IPS-NIHi7 (cell line): Measurements from ENCODE around the gene SYNE2.

Source experiments
- DNase-seq: peaks from one replicate; pipeline ENCODE4 v3.0.0; 2012; ENCODE audit warnings: mixed read lengths; ENCODE audit errors: extremely low spot score

SYNE2 gene

GRCh38 chr14:63910583-63911363 is 58.0 kb downstream of the SYNE2 start:
- no peak for DNase-seq

DNA sequence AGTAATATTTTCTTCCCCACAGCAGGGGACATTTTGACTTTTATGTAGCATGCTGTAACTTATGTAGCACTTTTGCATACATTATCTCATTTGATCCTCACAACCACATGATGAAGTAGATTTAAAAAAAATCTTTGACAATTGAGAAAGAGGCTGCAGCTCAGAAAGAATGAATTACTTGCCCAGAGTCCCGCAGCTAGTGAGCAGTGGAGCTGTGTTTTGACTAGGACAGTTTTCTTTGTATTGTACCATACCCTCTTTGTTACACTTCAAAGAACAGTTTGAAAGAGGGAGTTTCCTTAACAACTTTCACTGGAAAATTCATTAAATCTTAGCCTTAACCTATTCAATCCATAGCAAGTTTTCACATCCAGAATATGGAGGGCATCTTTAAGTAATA is 58.6 kb downstream of the SYNE2 start:
- DNase-seq, result no peak

DNA sequence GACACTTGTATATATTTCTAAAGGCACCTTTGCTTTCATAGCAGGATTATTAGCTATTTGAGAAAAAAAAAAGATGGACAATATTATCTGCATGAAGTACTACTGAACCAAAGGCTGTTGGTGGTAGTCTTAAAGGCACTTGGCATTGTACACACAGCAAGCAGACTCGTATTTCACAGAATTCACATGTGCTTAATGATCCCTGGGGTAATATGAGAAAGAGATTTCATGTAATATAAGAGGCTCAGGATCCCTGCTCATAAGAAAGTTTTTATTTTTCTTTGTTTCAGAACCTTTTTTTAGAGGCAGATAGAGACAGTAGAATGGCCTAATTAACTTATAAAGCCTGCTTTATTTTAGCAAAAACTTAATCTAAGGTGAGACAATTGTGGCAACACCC is 59.5 kb downstream of the SYNE2 start:
- no peak for DNase-seq

DNA sequence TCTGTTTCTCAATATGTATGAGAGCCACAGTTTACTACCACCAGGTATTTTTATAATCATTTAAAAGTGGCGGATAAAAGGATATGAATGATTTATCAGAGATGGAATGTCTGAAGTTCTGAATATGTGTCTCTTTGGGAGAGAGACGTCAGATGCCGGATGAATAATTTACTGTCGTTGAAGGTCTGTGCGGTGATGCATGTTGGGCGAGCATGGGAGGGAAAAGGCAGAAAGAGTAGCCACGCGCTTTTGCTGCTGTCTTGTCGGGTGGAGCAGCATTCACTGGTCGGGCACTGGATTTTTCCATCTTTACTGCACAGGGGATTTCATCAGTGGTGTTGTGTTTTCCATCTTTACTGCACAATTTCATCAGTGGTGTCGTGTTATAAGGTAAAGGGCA is 65.6 kb downstream of the SYNE2 start:
- DNase-seq, result no peak

DNA sequence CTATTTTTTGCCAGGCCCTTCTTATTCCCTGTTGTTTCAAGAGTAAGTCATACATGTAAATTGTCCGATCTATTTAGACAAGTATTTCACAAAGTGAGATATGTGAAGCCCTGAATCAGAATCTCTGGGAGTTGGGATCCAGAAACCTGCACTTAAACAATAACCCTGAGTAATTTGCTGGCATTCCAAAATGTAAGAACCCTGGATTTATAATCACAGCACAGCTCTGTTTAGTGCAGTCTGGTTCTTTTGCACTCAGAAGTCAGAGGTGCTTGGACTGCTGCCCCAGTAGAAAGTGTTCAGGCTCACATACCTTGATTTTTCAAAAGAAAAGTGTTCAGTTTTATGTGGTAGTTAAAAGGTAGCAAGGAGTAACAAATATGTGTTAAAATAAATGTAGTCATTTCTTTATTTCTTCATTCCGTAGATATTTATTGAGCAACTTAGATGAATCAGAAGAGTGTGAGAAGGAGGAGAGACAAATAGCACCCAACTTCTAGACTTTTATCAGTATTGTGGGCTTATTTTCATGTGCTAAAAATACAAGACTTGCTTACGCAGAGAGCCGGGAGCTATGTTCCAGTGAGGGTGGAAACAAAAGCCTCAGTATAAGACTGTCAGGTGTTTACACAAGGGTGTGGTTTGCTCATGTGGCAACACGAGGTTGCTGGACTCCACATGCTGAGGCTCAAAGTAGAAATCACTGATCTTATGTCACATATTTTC is 70.1 kb downstream of the SYNE2 start:
- DNase-seq, result no peak

DNA sequence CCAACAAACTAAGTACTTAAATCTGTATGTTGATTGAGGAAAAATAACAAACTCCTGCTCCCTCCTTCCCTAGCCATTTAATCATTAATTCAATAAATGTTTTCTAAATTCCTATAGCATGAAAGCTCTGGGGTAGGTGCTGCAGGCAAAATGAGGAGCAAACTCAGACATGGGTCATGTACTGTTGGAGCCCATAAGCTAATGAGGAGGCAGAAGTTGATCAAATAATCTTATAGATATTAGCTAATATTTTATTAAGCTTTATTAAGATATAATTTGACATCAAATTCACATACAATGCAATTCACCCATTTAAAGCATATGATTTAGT is 70.6 kb downstream of the SYNE2 start:
- no peak for DNase-seq

DNA sequence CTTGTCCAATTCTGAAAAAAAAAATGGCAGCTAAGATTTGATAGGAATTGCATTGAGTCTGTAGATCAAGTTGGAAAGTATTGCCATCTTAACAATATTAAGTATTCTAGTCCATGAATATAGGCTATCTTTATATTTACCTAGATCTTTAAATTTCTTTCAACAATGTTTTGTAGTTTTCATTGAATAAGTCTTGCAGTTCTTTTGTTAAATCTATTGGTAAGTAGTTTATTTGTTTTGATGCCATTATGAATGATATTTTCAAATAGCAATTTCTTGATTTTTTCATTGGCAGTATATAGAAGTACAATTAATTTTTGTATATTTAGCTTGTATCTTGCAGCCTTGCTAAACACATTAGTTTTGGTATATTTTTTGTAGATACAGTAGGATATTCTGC is 71.6 kb downstream of the SYNE2 start:
- no peak for DNase-seq

GRCh38 chr14:63926641-63927040 is 73.8 kb downstream of the SYNE2 start:
- no peak for DNase-seq

- no peak for DNase-seq
These were observed 76.0 kb downstream of the SYNE2 start for GRCh38 chr14:63928744-63929174.

DNA sequence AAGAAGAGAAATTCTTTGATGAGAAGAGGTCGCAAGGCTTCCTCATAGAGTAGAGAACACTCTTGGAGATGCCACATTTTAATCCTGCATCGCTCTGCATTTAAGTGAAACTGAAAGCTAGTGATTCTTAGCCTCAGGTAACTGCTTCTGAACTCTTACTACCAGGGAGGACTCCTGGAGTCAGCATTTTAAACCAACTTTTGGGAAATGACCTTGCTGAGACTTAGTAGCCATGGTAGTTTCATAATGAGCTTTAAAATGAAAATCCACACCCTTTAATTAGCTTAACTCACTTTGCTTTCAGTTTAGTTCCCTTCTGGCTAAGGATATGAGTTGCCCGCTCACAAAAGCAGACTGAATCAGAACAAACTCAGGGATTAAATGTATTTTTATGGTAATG is 80.3 kb downstream of the SYNE2 start:
- DNase-seq, result no peak

GRCh38 chr14:63933711-63934110 is 80.9 kb downstream of the SYNE2 start:
- DNase-seq, result no peak

DNA sequence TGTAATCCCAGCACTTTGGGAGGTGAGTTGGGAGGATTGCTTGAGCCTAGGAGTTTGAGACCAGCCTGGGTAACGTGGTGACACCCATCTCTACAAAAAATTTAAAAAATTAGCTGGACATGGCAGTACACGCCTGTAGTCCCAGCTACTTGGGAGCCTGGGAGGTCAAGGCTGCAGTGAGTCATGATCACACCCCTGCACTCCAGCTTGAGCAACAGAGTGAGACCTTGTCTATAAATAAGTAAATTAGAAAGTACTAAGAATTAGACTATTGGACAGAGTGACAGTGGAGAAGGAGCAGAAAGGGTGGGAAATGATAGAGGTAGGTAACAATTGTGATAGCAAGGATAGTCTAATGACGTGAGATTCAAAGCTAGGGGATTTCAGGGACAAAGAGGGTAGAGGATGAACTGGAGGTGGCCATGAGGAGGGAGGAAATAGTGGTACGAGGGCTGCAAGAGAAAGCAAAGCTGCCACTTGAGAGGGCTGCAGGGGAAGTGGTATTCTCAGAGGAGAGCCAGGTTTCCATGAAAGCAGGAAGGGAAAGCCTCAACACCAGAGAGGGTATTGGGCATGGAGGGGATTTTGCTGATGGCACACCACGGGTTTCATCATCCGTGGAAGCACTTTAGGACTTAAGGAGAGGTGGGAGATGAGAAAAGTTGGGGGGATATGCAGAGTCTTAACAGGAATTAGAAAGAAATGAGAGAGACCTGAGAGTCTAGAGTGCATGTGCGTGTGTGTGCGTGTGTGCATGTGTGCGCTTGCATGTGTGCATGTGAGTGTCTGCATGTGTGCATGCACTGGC is 85.6 kb downstream of the SYNE2 start:
- no peak for DNase-seq

DNA sequence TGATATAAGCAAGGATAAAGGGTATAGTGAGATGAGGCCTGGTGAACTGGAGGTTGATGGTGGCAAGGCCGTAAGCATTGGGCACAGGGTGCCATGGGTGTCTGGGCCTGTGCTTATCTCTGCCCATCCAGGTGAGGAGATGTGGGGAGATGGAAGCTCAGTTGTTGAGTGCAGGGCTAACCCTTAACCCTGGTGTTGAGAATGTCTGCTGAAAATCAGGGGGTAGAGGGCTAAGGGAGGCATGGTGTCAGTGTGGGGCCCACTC is 86.1 kb downstream of the SYNE2 start:
- no peak for DNase-seq

DNA sequence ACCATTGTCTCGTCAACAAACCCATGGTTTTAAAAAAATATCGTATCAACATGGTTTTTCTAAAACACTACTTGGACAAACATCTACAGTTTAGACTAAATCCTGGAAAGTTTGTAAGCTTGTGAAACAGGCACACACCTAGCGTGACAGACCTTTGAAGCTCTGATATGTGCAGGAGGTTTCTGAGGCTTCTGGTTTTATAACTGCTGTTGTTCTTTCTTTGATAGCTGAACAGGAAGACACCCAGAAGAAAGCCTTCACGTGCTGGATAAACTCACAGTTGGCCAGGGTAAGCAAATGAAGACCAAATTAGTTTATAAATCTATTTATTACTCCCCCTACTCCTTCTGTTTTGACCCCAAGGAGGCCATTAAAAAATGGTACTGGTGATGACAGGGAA is 87.6 kb downstream of the SYNE2 start:
- DNase-seq, result no peak

DNA sequence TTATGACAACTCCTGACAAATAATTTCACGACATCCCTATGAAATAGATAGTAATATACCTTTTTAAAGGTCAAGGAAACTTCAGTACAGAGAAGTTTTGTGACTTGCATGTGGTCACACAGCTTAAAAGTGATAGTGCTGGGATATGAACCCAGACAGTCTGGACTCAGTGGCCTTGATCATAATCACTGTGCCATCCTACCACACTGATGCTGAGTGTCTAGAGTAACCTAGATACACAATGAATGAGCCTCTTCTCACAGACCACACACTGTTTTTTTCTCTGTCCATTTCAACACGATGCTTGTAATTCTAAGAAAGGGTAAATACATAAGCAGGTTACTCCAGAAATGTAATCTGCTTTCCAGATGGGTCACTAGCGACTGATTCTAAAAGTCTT is 88.2 kb downstream of the SYNE2 start:
- DNase-seq, result no peak

DNA sequence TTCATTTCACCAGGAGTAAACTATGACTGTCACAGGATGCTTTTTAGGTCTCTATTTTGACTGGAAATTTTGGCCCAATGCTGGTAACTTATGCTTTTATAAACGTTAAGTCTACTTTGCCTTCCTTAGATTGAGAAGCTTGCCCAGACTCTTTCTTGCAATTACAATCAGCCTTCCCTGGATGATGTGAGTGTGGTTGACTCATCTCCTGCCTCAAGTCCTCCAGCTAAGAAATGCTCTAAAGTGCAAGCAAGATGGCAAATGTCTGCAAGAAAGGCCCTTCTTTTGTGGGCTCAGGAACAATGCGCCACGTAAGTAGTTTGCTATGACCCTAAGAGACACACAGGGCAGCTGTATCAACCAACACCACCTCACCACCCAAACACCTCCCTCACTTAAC is 96.9 kb downstream of the SYNE2 start:
- DNase-seq, result no peak

GRCh38 chr14:63951021-63951420 is 98.2 kb downstream of the SYNE2 start:
- DNase-seq, result no peak

DNA sequence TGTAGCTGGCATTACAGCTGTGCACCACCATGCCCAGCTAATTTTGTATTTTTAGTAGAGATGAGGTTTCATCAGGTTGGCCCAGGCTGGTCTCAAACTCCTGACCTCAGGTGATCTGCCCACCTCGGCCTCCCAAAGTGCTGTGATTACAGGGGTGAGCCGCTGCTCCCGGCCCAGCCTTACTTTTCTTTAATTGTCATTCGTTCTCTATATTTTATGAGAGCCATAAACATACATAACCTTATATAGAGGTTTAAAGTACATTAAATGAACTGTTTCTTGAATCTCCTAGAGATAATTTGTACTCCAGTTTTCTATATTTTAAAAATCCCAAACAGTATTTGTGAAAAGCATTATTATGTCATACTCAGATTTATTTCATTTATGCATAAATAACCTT is 98.6 kb downstream of the SYNE2 start:
- DNase-seq, result no peak

GRCh38 chr14:63952053-63952932 is 99.5 kb downstream of the SYNE2 start:
- no peak for DNase-seq

- DNase-seq, result no peak
These were observed 100.2 kb downstream of the SYNE2 start for GRCh38 chr14:63952933-63953437.

DNA sequence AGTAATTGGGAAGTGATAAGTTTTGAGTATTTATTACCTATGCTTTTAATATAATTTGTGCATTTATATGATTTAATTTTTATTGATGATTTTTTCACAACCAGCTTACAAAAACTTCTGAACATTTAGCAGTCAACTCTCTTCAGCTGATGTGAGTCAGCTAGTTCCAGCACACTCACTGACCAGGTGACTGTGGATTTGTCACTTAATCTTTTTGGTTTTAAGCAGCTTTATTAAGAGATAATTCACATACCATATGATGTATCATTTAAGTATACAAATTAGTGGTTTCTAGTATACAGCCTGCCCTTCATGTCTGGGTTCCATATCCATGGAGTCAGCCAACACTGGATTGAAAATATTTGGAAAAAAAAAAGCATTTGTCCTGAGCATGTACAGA is 103.5 kb downstream of the SYNE2 start:
- no peak for DNase-seq
